Prostate gland (tissue), 2 donors: ENCODE data around the gene ADARB2. TPM values are rescaled to one million over a fixed set of nuclear protein-coding genes. Genes with fewer than 3 reads are reported as not detected.

Experiments used
- DNase-seq: peaks from one replicate; pipeline ENCODE4 v3.0.0-alpha.2; 2019; ENCODE audit warnings: low spot score
- H3K27ac ChIP-seq, 2 donors: fragments of 200-600 bp; sonication (generic); 2 replicates each; pipeline ENCODE4 v1.5.1; 2017 to 2019
- H3K27me3 ChIP-seq: fragments of 200-600 bp; sonication (generic); replicated peaks from 2 replicates; pipeline ENCODE4 v1.5.1; 2019; ENCODE audit not compliant: insufficient read depth
- H3K36me3 ChIP-seq, 2 donors: fragments of 200-600 bp; sonication (generic); 1 replicate in 1 of 2; 2 replicates in 1 of 2; pipeline versions ENCODE4 v1.5.1 to v1.8.1; 2017 to 2019
- H3K4me1 ChIP-seq: fragments of 200-600 bp; sonication (generic); replicated peaks from 2 replicates; pipeline ENCODE4 v1.5.1; 2019
- H3K4me3 ChIP-seq, 2 donors: fragments of 200-600 bp; sonication (generic); 2 replicates each; pipeline ENCODE4 v1.5.1; 2017 to 2019
- H3K9me3 ChIP-seq: fragments of 200-600 bp; sonication (generic); 2 replicates; pipeline ENCODE4 v1.5.1; 2017
- POLR2A ChIP-seq: fragments of 450-650 bp; IDR thresholded peaks from one replicate; pipeline ENCODE4 v1.6.1; 2016; ENCODE audit warnings: antibody characterized with exemption, mild to moderate bottlenecking
- POLR2AphosphoS5 ChIP-seq: sonication (generic); formaldehyde crosslinking; IDR thresholded peaks from one replicate; pipeline ENCODE4 v1.6.1; 2017; ENCODE audit warnings: antibody characterized with exemption
- WGBS: methylation state at CpG from one replicate; pipeline ENCODE4 v1.1.5; 2018; 5-methylcytosine and 5-hydroxymethylcytosine counted together
- intact Hi-C: fragments of 100-400 bp; cut with DNase I; formaldehyde crosslinking; loops from one replicate; pipeline ENCODE4 v1.14.2; 2022
- total RNA-seq, 2 donors: library from RNA; depleted of rRNA; stranded (reverse); fragments of >200 nt; gene quantifications; one replicate each; pipeline ENCODE4 v1.1.0, GENCODE V29; 2016
- TF ChIP-seq, protein P1 (sequence below), 4 experiments: fragments of 200-600 bp in 2 of 4; fragments of 450-650 bp in 2 of 4; sonication (generic) in 2 of 4; IDR thresholded peaks; 1 replicate in 3 of 4; 2 replicates in 1 of 4; pipeline ENCODE4 v1.5.1; 2016 to 2019; ENCODE audit warnings: antibody characterized with exemption in 4 of 4, mild to moderate bottlenecking in 2 of 4, moderate library complexity in 2 of 4

The ADARB2 gene
- total RNA-seq, 2 donors from 2014 or later = 0.36 to 10.5 TPM

GRCh38 chr10:1267568-1267967, 469.8 kb downstream of the ADARB2 start:
- Histone ChIP-seq H3K27ac (no peak overlapping the region), H3K27me3 (no peaks in the 10 kb centered on the region), H3K9me3 (no peaks in the 10 kb centered on the region), H3K36me3 (no peaks in the 10 kb centered on the region), H3K4me3 (no peak overlapping the region), H3K4me1 (no peaks in the 10 kb centered on the region)
- DNase-seq = no peak
- 54% methylated on average over 7 of the region's 7 CpGs for WGBS
- no peak for TF ChIP-seq POLR2A
- intact Hi-C loops = no loop called here

GRCh38 chr10:1267148-1267547, 470.2 kb downstream of the ADARB2 start:
- Histone ChIP-seq H3K27me3 (no peaks in the 10 kb centered on the region), H3K27ac (no peak overlapping the region), H3K4me1 (no peaks in the 10 kb centered on the region), H3K9me3 (no peaks in the 10 kb centered on the region), H3K36me3 (no peaks in the 10 kb centered on the region), H3K4me3 (no peak overlapping the region)
- intact Hi-C loops = no loop called here
- WGBS = 91% methylated on average over 8 of the region's 8 CpGs
- no peak for DNase-seq
- no peak for TF ChIP-seq POLR2A
- no peak for TF ChIP-seq POLR2AphosphoS5
- TF ChIP-seq, protein P1, sequence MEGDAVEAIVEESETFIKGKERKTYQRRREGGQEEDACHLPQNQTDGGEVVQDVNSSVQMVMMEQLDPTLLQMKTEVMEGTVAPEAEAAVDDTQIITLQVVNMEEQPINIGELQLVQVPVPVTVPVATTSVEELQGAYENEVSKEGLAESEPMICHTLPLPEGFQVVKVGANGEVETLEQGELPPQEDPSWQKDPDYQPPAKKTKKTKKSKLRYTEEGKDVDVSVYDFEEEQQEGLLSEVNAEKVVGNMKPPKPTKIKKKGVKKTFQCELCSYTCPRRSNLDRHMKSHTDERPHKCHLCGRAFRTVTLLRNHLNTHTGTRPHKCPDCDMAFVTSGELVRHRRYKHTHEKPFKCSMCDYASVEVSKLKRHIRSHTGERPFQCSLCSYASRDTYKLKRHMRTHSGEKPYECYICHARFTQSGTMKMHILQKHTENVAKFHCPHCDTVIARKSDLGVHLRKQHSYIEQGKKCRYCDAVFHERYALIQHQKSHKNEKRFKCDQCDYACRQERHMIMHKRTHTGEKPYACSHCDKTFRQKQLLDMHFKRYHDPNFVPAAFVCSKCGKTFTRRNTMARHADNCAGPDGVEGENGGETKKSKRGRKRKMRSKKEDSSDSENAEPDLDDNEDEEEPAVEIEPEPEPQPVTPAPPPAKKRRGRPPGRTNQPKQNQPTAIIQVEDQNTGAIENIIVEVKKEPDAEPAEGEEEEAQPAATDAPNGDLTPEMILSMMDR (IDR thresholded peaks at IDR 0.05) = no peak

GRCh38 chr10:1266033-1266802, 471.1 kb downstream of the ADARB2 start:
- no peak for DNase-seq
- intact Hi-C loops = no loop called here

GRCh38 chr10:1264001-1264400, 473.3 kb downstream of the ADARB2 start:
- 70% methylated on average over 9 of the region's 9 CpGs for WGBS
- DNase-seq = no peak
- TF ChIP-seq POLR2AphosphoS5 (no peak), POLR2A (no peak)
- TF ChIP-seq, protein P1 (IDR thresholded peaks at IDR 0.05) = no peak
- Histone ChIP-seq H3K4me1 (no peaks in the 10 kb centered on the region), H3K36me3 (no peaks in the 10 kb centered on the region), H3K9me3 (no peaks in the 10 kb centered on the region), H3K27me3 (no peaks in the 10 kb centered on the region), H3K4me3 (no peak overlapping the region), H3K27ac (no peak overlapping the region)
- intact Hi-C loops = no loop called here

More at GRCh38 chr10:1266033-1266802, 471.1 kb downstream of the ADARB2 start:
- Histone ChIP-seq H3K4me3 (no peak overlapping the region), H3K27me3 (no peaks in the 10 kb centered on the region), H3K9me3 (no peaks in the 10 kb centered on the region), H3K4me1 (no peaks in the 10 kb centered on the region), H3K36me3 (no peaks in the 10 kb centered on the region), H3K27ac (no peak overlapping the region)
- TF ChIP-seq, protein P1 (IDR thresholded peaks at IDR 0.05) = no peak
- TF ChIP-seq POLR2AphosphoS5 = no peak
- no peak for TF ChIP-seq POLR2A
- 95% methylated on average over 35 of the region's 36 CpGs for WGBS

DNA sequence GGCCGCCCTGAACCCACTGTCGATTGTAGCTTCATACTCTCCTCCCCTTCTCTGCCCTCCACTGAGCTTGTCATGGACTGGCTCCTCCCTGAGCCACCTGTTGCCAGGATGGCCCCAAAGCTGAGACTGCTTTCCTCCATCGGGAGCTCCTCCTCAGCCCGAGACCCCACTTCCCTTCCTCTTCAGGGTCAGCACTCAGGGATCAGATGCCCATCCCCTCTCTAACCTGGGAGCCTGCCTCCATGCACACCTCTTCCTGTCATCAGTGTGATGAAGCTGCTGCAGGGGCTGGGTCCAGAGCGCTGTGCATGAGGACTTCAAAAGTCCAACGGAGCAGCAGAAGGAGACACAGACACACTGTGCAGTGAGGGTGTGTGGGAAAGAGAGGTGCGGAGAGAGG, 480.1 kb downstream of the ADARB2 start:
- H3K27ac ChIP-seq = no peak overlapping the region
- H3K9me3 ChIP-seq = no peaks in the 10 kb centered on the region
- 88% methylated on average over 7 of the region's 7 CpGs for WGBS
- TF ChIP-seq POLR2AphosphoS5 = no peak
- TF ChIP-seq, protein P1 (IDR thresholded peaks at IDR 0.05) = no peak
- TF ChIP-seq POLR2A = no peak
- no peaks in the 10 kb centered on the region for H3K36me3 ChIP-seq
- no peaks in the 10 kb centered on the region for H3K4me1 ChIP-seq
- H3K27me3 ChIP-seq = no peaks in the 10 kb centered on the region
- H3K4me3 ChIP-seq = no peak overlapping the region
- intact Hi-C loops = no loop called here
- no peak for DNase-seq
